Measurements from ENCODE around the gene MARCHF9.
A peak's percentile ranks its signal among the peaks of the same experiment; 100 is the strongest.

GRCh38 chr12:57745485-57745881 lies 9.4 kb upstream of the MARCHF9 start:
- TF ChIP-seq EZH2 (IDR thresholded peaks at IDR 0.05) (no peak), POLR2AphosphoS5 (IDR thresholded peaks at IDR 0.05; ENCODE audit: borderline replicate concordance, low read depth, low read length) (peak; percentile 62), FOXP2 (optimal IDR thresholded peaks at IDR 0.05; ENCODE audit: control extremely low read depth, extremely low read length, insufficient read depth) (no peak)
